ENCODE measurements around the gene CNTF.

Gene CNTF

DNA sequence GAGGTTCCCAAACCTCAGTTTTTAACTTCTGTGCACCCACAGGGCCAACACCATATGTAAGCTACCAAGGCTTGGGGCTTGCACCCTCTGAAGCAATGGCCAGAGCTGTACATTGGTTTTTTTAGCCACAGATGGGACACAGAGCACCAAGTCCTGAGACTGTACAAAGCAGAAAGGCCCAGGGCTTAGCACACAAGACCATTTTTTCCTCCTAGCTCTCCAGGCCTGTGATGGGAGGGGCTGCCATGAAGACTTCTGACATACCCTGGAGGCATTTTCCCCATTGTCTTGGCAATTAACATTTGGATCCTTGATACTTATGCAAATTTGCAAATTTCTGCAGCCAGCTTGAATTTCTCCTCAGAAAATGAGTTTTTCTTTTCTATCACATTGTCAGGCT lies 23.4 kb downstream of the CNTF start:
- DNase-seq: no peak

- no peak for DNase-seq
These were observed 24.8 kb downstream of the CNTF start for GRCh38 chr11:58647141-58647699.

DNA sequence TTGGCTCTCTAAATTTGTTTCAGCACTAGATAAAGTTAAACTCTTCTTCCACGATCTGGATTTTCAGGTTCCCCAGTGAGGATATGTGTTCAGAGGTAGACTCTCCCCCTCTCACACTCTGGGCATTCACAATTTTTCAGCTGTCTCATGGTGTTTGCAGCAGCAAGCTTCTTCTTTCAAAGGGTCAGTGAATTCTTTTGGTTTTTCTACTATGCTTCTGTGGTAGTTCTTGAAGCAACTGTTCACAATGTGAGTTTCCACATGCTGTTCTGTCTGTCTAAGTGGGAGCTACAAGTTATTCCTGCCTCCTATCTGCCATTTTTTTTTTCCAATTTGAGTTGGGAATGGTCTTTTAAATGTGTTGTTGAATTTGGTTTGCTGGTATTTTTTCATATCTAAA lies 25.4 kb downstream of the CNTF start:
- DNase-seq: no peak

- no peak for DNase-seq
These were observed 27.2 kb downstream of the CNTF start for GRCh38 chr11:58649623-58650022.

- DNase-seq: no peak
These were observed 28.0 kb downstream of the CNTF start for GRCh38 chr11:58650496-58650895.

DNA sequence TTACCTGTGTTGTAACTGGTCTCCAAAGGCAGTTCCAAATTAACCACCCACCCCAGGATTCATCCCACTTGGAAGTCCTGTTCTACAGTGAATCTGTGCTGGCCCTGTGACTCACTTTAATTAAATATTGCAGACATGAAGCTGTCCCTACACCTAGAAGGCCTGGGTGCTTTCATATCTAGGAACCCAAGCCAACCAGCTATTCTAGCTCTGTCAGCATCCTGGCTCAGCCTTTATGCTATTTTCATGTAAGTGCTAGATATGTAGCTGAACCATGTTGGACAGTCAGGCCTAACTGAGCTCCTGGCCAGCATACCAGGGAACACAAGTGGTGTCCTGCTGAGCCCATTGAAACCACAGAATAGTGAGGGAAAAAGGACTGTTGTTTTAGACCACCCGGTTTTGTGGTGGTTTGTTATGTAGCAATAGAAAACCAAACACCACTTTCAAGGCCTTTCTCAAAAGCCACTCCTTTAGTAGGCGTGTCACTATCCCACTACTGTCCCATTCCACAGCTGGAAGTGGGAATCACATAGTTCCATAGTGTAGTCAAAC lies 30.3 kb downstream of the CNTF start:
- DNase-seq: no peak

DNA sequence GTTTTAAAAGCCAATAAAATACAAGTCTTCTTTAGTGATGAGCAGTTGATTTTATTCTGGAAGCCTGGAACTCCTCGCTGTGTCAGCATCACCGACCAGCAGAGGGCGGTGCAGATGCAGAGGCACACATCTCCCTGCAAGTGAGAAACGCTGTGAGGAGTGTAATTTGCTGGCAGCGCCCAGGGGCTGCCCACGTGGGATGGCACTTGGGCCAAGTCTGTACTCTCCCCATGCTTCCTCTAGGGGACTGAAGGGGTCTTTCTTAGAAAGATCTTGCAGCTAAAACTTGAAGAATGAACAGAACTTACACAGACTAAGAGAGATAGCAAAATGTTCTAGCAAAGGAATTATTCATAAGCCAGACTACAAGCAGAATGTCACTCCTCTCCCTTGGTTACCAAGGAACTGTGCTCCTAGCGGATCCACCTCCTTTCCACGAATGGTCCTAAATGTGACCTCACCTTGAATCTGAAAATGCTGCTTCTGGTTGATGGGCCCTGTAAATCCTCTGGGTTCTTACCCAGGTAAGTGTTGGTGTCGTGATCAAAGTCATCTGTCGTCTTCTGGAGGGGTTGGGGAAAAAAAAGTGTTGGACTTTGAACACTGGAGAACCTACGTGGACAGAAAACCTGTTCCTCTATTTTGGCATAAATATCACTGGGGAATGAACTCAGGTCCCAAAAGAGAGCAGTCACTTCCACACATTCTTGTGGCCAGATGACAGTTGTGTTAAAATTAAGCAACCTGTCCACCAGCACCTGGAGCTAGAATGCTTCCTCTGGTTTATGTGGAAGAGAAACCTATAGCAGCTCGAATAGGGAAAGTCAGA lies 31.8 kb downstream of the CNTF start:
- peak; percentile 70 to 77 for DNase-seq

GRCh38 chr11:58654908-58655296 lies 32.4 kb downstream of the CNTF start:
- DNase-seq: no peak

- no peak for DNase-seq
These were observed 33.9 kb downstream of the CNTF start for GRCh38 chr11:58656348-58656747.

DNA sequence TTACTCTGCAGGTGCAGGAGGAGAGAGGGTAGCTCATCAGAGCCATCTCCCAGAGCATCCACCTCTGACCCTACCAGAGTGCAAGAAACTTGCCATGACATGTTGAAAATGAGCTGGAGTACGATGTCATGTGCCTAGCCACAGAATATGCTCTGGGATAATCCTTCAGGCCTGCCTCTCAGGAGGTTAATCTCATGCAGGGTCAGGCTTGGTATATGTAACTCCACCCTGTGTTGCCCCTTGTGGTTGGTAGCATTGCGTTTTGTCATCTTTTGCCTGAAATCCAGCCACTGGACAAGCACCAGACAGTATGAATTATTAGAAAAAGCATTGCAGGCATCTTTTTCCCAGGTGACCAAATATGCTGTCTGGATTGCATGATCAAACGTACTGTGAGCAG lies 36.2 kb downstream of the CNTF start:
- DNase-seq: no peak

DNA sequence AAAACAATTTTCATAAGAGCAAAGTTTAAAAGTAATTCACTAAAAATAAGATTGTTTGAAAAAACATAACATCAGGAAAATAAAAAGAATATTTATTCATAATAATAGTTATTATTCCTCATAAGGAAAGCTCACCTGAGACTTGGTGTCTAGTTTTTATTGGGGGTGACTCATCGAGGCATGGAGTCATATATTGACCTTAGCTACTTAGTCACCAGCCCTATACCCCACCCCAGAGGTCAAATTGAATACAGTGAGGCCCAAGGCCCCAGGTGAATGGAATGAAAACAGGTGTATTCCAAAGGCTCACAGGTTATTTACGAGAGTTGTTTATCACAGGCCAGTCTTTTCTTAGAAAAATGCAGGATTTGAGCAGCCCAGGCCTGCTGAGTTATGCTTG lies 36.9 kb downstream of the CNTF start:
- no peak for DNase-seq

DNA sequence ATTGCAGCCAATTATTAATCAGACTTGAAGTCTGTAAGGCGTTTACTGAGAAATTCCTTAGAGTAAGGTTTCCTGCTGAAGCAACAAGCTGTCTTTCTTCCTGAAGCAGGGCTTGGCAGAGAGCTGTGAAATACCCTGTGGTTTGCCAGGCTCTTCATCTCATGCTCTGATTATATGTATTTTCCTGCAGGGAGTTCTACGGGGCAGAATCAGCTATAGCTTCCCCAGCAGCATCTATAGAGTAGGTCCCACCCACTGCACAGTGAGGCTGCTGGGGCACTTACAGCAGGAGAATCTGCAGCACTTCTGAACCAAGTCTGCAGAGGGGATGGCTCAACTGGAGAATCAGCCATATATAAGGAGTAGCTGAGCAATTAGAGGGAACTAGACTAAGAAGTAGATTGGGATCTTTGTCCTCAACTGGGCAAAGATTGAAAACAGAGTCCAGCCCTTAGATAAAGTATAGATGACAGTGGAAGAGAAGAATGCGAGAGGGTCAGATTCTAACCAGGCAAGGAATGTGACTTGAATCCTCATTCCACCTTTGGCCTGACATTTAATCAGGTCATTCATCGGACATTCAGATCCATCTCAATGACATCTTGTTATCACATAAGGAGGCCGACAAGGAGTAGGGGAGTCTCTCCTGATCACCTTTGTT lies 37.6 kb downstream of the CNTF start:
- DNase-seq: no peak

- no peak for DNase-seq
These were observed 49.6 kb downstream of the CNTF start for GRCh38 chr11:58671983-58672633.

DNA sequence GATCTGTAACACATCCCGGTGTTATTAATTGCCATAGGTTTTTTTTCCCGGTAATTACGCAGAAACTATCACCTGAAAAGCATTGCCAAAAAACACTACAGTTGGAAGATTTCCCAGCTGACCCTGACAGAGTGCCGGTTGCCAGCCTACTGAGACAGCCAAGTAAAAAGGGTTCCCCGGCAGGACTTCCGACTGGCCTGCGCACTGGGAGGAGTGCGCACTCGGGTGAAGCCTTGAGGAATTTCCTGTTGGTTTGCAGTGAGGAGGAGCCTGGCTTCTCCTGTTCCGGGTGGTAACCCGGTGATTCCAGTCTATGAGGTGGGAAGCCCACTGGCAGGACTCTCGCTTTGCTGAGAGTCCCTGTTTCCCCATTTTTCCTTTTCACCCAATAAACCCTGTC lies 52.1 kb downstream of the CNTF start:
- no peak for DNase-seq
